Hippocampal formation (tissue), 2 donors: Measurements from ENCODE around the gene CDK5RAP1.

Source experiments
- DNase-seq, 2 donors: peaks; one replicate each; lab custom pipeline; 2025; lab: John Stamatoyannopoulos, UW

CDK5RAP1 gene

DNA sequence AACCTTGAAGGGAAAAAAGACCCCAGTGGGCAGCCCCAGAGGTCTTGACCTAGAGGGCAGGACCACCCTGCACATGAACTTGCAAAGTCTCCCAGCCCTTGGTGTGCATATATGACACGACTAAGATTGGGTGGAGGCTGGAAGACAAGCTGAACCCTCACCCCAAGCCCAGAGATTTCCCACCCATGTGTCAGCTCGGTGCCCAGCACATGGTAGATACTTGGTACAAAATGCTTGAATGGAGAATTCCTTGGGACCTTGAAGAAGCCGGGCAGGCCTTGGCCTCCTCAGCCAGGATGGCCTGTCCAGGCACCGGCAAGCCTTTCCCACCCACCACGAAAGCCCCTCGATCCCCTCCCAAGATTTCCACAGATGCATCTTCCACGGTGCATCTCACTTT, 67.7 kb downstream of the CDK5RAP1 start:
- no peak for DNase-seq

DNA sequence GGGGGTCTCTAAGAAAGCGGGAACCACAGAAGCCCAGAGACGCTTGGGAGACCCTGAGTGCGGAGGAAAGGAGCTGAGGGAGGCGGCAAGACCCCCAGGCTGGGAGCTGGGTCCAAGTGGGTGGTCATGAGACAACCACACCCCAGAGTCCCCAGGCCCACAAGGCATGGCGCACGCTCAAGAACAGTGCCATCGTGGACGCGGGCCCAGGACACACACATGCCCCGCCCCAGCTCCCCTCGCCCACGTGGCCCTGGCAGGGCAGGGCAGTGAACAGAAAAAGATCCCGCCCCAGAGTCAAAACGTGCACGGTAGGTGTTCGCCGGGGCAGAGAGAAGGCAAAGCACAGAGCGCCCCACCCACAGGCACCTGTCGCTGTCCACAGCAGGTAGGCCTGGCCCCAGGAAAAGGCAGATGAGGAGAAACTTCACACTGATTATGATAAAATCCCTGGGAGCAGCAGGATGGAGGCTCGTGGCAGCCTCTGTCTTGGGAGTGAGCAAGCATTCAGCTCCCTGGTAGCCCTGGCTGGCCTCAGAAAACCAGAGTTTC, 68.3 kb downstream of the CDK5RAP1 start:
- DNase-seq = no peak

DNA sequence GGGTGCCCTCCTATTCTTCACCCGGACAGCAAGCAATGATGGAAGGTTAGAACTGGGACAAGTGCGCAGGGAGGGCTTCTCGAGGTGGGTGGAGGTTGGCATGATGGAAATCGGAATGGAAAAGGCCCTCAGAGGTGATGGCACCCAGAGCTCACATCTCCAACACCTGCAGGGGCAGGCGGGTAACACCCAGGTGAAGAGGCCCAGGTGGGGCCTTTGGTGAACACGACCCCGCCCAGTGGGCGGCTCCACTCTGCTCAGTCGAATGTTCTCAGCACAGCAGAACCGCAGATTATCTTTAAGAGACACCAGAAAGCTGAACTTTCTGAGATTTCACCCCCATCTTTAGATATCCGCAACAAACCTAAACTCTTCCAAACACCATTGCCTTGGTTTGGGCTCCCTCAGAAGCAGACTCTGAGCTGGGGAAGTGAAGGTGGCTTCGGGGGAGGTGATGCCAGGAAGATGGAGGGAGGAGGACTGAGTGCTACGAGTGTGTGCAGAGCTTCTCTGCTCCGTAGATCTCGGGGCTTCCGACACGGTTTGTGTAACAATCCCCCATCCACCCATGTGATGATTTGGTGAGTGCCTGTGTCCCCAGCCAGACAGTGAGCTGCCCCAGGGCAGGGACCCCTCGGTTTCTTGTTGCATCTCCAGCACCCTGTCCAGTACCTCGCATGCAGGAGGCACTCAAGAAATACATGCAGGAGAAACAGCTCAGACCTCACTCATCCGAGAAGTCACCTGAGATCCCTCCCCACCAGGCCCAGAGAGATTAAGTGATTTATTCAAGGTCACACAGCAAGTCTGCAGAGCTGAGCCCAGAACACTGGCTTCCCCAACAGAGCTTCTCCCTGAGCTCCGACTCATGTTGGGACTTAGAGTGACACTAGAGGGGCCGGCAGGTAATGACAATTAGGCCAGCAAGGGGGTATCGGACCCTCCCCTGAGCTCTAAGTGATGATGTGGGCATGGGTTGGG, 72.9 kb downstream of the CDK5RAP1 start:
- DNase-seq = no peak

DNA sequence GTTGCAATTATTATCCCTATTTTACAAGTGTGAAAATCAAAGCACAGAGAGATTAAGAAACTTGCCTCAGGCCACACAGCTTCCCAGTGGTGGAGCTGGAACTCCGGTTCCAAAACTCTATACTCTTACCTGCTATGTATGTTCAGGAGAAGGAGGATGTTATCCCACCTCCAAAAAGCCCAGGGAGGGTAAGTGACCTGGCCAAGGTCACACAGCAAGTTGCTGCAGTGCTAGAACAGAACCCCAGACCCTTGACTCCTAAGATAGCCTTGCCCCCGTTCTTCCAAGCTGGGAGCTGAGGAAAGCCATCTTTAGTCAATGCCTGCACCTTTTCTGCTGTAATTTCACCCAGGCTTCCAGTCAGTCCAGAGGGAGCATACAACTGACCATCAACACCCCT, 76.0 kb downstream of the CDK5RAP1 start:
- no peak for DNase-seq

DNA sequence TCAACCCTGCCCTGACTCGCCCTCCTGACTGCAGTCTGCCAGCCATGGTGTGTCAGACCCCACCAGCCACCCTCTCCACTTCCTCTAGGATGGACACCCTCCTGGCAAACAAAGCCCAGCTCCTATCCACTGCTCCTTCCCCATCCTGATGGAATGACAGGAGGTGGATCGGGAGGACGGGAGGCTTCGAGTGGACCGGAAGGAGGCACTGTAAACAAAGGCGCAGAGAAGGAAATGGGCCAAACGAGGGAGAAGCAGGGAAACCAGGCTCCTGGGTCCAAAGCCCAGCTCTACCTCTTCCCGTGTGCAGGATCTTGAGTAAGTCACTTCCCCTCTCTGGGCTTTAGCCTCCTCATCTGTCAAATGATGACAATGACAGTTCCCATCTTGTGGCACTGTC, 78.1 kb downstream of the CDK5RAP1 start:
- no peak for DNase-seq

DNA sequence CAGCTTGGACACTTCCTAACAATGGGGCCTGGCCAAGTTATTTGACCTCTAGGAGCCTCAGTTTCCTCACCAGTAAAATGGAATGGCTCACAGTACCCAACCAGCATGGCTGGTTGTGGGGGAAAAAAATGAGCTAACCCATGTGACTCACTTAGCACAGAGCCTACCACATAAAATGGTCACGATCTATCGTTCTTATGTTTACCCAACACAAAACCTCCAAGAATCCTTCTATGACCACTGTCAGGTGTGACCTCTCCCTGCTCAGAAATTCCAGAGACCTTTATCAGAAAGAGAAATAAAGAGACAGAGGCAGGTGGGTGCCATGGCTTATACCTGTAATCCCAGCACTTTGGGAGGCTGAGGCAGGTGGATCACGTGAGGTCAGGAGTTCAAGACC, 78.9 kb downstream of the CDK5RAP1 start:
- DNase-seq = no peak

DNA sequence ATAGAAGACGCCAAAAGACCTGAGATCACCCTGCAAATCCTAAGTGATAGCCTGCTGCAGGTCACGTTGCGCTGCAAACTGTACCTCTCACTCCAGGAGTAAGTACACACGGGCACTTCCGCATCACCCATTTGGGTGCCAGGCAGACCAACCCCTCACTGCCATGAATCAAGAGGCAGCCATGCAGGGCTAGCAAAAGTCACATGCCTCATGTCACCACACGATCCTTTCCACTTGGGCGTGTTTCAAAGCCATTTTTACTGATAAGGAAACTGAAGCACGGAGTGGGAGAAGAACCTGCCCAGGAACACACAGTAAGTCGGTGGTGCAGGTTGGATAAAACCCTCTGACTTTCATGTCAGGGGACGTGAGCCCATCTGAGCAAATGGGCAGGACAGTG, 81.3 kb downstream of the CDK5RAP1 start:
- DNase-seq = no peak

DNA sequence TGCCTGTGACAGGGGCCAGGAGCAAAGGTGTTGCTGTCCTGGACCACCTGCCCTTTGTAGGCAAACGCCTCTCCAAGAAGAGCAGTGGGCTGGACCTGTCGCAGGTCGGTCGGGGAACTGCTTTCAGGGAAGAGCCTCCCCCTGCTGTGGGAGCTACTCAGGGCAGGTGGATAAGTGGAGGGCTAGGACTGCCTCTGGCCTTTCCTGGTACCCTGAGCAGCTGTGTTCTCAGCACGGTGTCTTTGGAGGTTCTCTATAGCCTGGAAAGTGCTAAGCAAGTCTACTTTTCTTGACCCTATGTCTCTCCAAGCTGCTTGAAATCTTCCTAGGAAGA, 83.3 kb downstream of the CDK5RAP1 start:
- DNase-seq = no peak

DNA sequence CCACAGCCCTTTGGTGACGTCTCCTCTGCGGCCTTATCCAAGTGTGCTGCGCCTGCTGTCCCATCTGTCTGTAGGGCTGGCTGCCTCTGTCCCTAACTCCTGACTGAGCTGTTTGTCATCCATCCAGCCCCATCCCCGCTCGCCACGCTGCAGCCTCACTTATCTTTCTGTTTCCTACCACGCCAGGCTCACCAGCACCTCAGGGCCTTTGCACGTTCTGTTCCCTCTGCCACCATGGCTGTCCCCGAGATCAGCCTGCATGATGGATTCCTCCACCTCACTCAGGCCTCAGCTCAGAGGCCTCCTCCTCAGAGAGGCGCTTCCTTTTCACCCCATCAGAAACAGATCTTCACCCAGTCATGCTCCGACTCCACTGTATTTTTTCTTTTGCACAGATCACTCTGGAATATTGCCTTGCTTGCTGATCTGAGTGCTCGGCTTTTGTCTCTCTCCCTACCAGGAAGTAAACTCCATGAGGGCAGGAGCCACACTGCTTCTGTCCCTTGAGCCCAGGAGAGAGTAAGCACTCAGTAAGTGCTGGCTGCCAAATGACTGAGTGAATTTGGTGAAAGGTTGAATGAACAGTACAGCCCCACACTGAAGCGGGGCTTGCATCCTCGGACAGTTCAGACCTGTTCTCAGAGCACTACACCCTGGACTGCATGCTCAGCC, 83.8 kb downstream of the CDK5RAP1 start:
- DNase-seq = no peak

DNA sequence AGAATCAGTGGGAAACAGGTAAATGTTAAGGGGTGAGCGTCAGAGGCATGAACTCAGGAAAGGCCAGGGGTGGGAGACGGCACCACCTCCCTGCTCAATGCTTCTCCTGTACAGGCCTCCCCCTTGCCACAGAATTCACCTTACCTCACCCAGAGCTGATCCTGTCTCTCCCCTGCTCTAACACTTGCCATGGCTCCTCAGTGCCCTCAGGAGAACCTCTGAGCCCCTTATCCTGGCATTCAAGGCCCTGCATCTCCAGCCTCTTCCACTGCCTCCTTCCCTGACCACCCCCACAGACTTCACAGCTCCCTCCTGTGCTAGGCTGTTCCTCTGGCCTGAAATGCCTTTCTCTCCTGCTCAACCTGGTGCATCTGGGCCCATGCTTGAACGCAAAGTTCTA, 84.4 kb downstream of the CDK5RAP1 start:
- no peak for DNase-seq

DNA sequence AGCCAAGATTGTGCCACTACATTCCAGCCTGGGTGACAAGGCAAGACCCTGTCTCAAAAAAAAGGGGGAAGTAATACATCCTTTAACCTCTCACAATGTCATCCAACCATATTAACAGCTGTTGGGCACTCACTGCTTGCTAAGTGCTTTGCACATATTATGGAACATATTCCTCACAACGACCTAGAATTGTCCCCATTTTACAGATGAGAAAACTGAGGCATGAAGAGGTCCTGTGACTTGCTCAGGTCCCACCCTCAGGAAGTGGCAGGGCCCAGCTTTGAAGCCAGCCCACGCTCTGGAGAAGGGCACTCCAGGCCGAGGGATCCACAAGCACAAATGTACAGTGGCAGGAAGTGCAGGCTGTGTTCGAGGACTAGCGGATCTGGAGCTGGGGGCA, 85.0 kb downstream of the CDK5RAP1 start:
- no peak for DNase-seq

DNA sequence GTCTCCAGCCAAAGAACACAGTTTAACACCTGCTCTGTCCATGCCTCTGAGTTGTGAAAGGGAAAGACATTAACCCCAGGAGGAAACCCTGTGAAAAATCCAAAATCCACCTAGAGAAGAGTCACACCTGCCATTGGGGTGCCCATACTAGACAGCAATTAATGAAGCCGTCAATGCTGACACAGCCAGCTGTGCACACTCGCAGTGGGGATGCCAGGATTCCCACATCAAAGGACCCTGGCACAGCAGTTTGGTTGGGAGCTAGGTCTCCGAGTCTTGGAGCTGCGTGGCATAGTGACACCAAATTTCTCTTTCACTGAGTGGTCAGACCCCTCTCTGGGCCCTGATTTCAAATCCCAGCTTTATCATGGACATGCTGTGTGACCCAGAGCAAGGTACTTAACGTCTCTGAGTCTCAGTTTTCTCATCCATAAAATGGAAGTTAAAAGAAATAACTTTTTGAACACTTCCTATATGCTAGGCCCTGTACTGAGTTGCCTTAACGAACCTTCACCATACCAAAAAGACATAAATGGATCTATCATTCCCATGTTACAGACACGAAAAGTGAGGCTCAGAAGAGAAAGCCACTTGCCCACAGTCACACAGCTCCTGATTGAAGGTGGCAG, 87.5 kb downstream of the CDK5RAP1 start:
- no peak for DNase-seq

DNA sequence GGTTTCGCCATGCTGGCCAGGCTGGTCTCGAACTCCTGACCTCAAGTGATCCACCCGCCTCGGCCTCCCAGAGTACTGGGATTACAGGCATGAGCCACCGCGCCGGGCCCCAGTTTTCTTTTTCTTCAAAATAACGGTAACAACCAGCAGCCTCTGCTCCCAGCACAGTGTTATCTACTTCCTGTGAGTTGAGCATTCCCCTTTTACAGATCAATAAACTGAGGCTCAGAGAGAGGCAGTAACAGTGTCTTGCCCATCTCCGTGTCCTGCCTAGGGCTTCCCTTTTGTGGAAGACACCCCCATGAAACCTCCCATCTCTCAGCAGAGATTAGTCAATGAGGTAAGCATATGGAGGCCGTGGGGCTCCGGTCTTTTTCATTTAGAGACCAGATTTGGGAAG, 88.7 kb downstream of the CDK5RAP1 start:
- DNase-seq = no peak

DNA sequence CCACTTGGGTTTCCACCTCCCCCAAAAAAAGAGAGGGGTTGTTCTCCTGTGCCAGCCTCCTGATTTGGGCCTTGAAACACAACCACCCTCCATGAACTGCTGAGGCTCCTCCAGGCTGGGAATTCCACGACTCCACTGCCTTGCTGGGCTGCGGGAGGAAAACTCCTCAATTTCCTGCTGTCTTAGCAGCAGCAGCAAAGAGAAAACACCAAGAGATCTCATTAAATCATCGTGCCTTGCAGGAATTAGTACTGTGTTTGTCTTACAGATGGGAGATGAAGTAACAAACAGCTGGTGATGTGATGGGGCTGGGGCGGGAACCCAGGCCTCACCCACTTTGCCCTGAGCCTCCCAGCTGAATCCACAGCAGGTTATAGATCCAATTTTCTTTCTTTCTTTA, 89.3 kb downstream of the CDK5RAP1 start:
- no peak for DNase-seq

DNA sequence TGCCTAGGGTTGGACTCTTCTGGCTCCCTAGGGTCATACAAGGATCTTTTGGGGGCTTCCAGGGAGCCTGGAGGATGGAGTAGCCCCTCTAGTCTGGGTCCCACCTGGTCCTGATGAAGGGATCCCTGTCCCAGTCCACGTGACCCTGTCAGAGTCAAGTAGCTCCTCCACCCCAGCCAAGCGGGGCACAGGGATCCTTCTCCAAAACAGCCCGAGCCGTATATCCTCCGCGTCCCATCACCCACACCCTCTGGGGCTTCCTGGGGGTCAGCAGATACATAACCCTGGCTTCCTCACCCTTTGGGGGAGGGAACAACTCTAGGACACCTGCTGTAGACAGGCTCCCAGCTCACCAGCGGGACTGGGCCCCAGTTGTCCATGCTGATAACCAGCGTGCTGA, 90.3 kb downstream of the CDK5RAP1 start:
- no peak for DNase-seq

DNA sequence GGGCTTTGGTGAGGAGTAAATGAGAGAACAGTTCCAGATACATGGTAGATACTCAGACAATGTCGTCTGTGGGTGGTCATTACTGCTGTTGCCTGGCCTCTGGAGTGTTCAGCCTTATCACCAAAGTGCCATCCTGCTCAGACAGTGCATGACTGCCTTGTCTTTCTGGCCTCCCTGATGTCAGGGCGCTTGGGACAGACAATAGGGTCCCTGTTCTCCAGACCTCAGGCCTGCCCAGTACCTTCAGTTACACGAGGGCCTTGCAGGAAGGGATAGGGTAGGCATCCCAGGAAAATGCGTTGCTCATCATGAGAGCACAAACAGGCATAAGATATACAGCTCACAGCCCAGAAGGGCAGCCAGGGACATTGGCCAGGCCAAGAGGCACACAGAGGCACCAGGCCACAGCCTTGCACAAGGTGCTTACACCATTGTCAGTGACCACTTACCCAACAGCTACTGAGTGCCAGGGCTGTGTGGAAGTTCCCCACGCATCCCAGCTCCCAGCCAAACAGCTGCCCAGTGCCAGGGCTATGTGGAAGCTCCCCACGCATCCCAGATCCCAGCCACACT, 90.9 kb downstream of the CDK5RAP1 start:
- no peak for DNase-seq

DNA sequence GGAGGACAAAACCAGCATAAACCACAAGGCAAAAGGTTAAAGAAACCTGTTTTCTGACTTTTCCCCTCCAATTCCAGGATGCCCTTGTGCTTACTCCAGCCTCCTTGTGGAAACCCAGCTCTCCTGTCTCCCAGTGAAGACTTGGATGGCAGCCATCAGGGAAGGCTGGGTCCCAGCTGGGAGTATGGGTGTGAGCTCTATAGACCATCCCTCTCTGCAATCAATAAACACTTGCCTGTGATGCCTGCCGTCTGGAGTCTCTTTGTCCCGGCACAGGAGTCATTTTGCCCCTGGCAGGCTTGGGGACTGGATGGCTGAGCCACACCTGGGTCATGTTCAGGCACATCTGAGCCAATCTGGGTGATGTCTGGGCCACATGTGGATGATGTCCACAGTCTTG, 91.7 kb downstream of the CDK5RAP1 start:
- no peak for DNase-seq
